GM19468 (cell line): Measurements from ENCODE around the gene FASTKD3.
A peak's percentile ranks its signal among the peaks of the same experiment; 100 is the strongest.

ENCODE experiments used
- ATAC-seq: cut with Tn5 transposase; IDR thresholded peaks from one replicate; pipeline ENCODE4 v1.9.1; 2021; ENCODE audit warnings: mild to moderate bottlenecking, moderate library complexity, moderate number of reproducible peaks; ENCODE audit not compliant: unreplicated experiment; ENCODE audit errors: extremely low read depth

The FASTKD3 gene

GRCh38 chr5:7881816-7882215 lies 13.0 kb upstream of the FASTKD3 start:
- no peak for ATAC-seq

- no peak for ATAC-seq
Measured at GRCh38 chr5:7881091-7881490, 12.3 kb upstream of the FASTKD3 start.

GRCh38 chr5:7878381-7878873 lies 9.6 kb upstream of the FASTKD3 start:
- peak; percentile 93 for ATAC-seq

GRCh38 chr5:7877851-7878250 lies 9.0 kb upstream of the FASTKD3 start:
- ATAC-seq, result no peak

GRCh38 chr5:7876867-7877266 lies 8.0 kb upstream of the FASTKD3 start:
- ATAC-seq, result no peak

GRCh38 chr5:7875151-7875550 lies 6.3 kb upstream of the FASTKD3 start:
- ATAC-seq, result no peak

GRCh38 chr5:7874639-7875038 lies 5.8 kb upstream of the FASTKD3 start:
- no peak for ATAC-seq

- no peak for ATAC-seq
Measured at GRCh38 chr5:7873216-7873615, 4.4 kb upstream of the FASTKD3 start.

GRCh38 chr5:7872517-7873130 lies 3.8 kb upstream of the FASTKD3 start:
- ATAC-seq, result no peak

- peak; percentile 40 for ATAC-seq
Measured at GRCh38 chr5:7871653-7872052, 2.8 kb upstream of the FASTKD3 start.

GRCh38 chr5:7869474-7870136 lies 774 bp upstream of the FASTKD3 start:
- ATAC-seq, result peak; percentile 7

GRCh38 chr5:7868427-7868772 lies 431 bp downstream of the FASTKD3 start:
- ATAC-seq, result no peak

- ATAC-seq, result no peak
Measured at GRCh38 chr5:7867260-7867659, 1.6 kb downstream of the FASTKD3 start.

- no peak for ATAC-seq
Measured at GRCh38 chr5:7866196-7866595, 2.6 kb downstream of the FASTKD3 start.

- no peak for ATAC-seq
Measured at GRCh38 chr5:7857926-7858632, 10.8 kb downstream of the FASTKD3 start.

- no peak for ATAC-seq
Measured at GRCh38 chr5:7857361-7857760, 11.5 kb downstream of the FASTKD3 start.

- no peak for ATAC-seq
Measured at GRCh38 chr5:7856855-7857254, 12.0 kb downstream of the FASTKD3 start.

- no peak for ATAC-seq
Measured at GRCh38 chr5:7855611-7856010, 13.2 kb downstream of the FASTKD3 start.

GRCh38 chr5:7852988-7853387 lies 15.8 kb downstream of the FASTKD3 start:
- ATAC-seq, result no peak

- ATAC-seq, result no peak
Measured at GRCh38 chr5:7852542-7852941, 16.3 kb downstream of the FASTKD3 start.

- no peak for ATAC-seq
Measured at GRCh38 chr5:7851617-7852289, 17.1 kb downstream of the FASTKD3 start.
